GM18499 (cell line): ENCODE results near the gene MMUT.
A peak's percentile ranks its signal among the peaks of the same experiment; 100 is the strongest.
"Not testable (repeated sequence)": the region's sequence is repeated elsewhere in the genome, so short reads cannot be mapped to it uniquely, and the experiment has no call there.

Experiments
- ATAC-seq: cut with Tn5 transposase; IDR thresholded peaks from one replicate; pipeline ENCODE4 v1.9.1; 2021; ENCODE audit warnings: moderate number of reproducible peaks; ENCODE audit not compliant: insufficient read depth, unreplicated experiment

MMUT gene

DNA sequence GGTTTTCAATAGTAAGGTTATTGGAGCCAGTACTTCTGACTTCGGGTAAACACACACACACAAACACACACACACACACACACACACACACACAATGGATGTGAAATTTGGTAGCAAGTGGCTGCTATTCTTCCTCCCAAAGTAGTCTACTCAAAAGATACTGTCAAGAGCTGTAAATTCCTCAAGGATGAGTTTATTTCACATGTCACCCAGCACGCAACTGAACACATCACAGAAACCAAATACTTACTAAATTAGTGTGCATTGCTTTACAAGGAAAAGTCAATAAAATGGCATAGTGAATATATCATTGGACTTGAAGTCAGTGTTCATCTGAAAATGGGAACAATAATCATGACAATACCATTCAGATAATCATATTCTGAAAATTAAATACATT, 32.9 kb downstream of the MMUT start:
- ATAC-seq, result no peak

DNA sequence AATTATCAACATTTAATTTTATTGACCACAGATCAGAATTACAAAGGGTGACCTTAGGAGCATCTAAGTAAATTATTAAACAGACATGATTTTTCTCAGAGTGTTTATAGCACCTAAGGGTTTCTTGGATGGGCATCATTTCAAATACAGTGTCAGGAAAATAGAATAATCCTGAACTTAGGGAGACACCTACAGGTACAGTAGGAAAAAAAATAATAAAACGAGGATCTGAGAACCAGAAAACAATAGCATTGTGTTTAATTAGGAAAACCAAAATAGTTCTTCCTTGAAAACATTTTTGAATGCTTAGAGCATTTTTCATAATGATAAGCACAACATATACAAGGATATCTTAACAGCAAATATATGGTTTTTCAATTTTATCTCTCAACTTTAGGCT, 39.2 kb downstream of the MMUT start:
- no peak for ATAC-seq

GRCh38 chr6:49416195-49416594, 46.9 kb downstream of the MMUT start:
- no peak for ATAC-seq

- ATAC-seq, result no peak
Observed at GRCh38 chr6:49415358-49415757, 47.7 kb downstream of the MMUT start.

DNA sequence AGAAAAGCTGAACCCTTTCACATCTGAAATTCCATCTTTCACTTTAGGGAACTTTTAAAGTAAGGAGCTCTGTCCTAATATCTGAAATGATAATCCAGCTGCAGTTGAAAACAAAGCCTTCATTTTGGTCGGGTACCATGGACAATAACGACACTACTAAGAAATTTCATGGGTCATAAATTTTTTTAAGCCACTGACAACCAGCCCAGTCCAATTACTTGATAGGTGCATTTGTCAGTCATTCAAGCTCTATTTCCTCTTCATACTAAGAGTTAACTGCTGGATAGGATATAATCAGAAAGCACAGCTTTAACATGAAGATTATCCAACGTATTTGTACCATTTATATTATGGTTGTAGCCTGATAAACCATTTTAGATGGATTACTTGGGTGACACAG, 52.5 kb downstream of the MMUT start:
- ATAC-seq, result no peak

DNA sequence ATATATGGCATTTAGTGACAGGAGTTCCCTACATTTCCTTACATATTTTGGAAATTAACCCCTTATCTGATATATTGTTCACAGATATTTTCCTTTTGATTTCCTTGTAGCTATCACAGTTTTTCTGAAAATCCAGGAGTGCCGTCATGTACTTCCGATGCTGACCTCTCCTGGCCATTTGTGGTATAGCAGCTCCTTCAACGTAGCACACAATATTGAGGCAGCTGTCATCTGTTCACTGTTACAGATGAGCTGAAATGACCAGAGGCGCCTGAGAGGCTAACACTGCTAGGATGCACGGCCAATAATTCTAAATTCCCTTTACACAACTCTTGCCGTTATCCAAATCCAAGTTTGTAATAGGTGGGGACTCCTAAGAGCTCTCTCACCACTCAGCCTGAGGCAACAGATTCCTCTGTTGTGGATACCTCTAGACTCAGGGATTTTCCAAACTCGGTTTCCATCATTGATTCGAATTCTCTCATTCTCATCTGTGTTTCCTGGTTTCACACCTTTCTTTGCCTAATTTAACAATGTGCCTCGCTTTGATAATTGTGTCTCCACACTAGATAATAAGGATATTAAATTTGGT, 53.0 kb downstream of the MMUT start:
- peak; percentile 71 for ATAC-seq

GRCh38 chr6:49406250-49406970, 56.6 kb downstream of the MMUT start:
- no peak for ATAC-seq

DNA sequence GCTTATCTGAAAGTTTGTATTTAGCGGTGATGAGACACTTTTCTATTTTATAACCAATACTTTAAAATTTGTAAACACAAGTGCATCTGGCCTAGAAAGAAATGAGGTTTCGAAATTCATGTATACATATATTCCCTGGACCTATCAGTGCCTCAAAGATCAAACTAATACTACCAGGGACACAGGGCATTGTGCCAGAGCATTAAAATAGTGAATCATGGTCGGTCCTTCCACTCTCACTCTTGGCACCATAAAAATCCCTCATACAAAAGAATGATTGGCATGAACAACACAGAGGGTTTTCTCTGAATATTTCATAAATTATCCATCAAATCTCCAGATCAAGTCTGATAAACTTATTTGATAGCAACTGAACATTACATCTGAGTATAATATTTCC, 62.0 kb downstream of the MMUT start:
- no peak for ATAC-seq

DNA sequence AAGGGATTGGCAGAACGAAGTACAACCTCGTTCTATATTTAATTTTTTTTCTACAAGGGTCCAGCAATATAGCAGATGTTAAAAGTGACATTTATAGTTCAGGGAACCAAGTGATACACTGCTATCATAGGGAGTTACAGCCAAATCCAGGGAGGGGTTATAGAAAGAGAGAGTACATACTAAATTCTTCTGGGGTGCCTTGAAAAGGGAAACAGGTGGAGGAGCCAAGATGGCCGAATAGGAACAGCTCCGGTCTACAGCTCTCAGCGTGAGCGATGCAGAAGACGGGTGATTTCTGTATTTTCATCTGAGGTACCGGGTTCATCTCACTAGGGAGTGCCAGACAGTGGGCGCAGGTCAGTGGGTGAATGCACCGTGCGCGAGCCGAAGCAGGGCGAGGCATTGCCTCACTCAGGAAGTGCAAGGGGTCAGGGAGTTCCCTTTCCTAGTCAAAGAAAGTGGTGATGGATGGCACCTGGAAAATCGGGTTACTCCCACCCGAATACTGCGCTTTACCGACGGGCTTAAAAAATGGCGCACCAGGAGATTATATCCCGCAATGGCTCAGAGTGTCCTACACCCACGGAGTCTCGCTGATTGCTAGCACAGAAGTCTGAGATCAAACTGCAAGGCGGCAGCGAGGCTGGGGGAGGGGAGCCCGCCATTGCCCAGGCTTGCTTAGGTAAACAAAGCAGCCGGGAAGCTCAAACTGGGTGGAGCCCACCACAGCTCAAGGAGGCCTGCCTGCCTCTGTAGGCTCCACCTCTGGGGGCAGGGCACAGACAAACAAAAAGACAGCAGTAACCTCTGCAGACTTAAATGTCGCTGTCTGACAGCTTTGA, 76.2 kb downstream of the MMUT start:
- ATAC-seq, result not testable (repeated sequence)

DNA sequence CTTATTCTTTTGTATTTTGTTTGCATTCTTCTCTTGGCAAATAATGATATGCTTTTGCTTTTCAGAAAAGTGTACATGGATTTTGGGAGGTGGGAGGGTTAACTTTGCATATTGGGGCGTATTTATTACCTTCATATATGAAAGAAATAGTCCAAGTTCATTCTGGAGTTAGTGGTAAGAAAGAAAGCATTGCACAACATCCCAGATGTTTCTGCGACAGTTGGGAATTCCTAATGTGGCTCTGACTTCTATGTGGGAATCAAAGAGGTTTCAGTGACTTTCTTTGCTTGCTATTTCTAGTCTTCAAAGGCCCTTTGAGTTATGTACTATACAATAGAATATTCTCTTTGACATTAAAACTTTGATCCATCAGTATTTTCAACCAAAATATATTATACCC, 78.1 kb downstream of the MMUT start:
- ATAC-seq, result no peak
